OCI-LY1 (cell line): Measurements from ENCODE around the gene FBXO9.

Experiments used
- H2AFZ ChIP-seq: fragments of 200-600 bp; sonication (generic), shearing (Covaris generic); 2 replicates; pipeline ENCODE4 v1.6.0; 2014; ENCODE audit warnings: antibody characterized with exemption, mild to moderate bottlenecking, low read length
- H3F3A ChIP-seq: fragments of 200-600 bp; sonication (generic), shearing (Covaris generic); 2 replicates; pipeline ENCODE4 v1.6.0; 2014; ENCODE audit warnings: mild to moderate bottlenecking, antibody characterized with exemption, low read length, moderate library complexity; ENCODE audit not compliant: insufficient read depth
- H3K27ac ChIP-seq: fragments of 200-600 bp; sonication (generic); 2 replicates; pipeline ENCODE4 v1.5.1; 2014; ENCODE audit warnings: low read length, mixed run types, mild to moderate bottlenecking, low read depth; ENCODE audit not compliant: poor library complexity, severe bottlenecking
- H3K27me3 ChIP-seq: fragments of 200-600 bp; sonication (generic); 2 replicates; pipeline ENCODE4 v1.6.0; 2014; ENCODE audit warnings: antibody characterized with exemption, mild to moderate bottlenecking, low read length, moderate library complexity; ENCODE audit not compliant: insufficient read depth
- H3K36me3 ChIP-seq: fragments of 200-600 bp; sonication (generic); 2 replicates; pipeline ENCODE4 v1.6.1; 2014; ENCODE audit warnings: mild to moderate bottlenecking, antibody characterized with exemption, low read length, moderate library complexity, mixed read lengths; ENCODE audit not compliant: insufficient read depth
- H3K4me1 ChIP-seq: fragments of 200-600 bp; sonication (generic); 2 replicates; pipeline ENCODE4 v1.5.1; 2014; ENCODE audit warnings: mild to moderate bottlenecking, low read length, moderate library complexity; ENCODE audit not compliant: insufficient read depth, severe bottlenecking
- H3K4me2 ChIP-seq: fragments of 200-600 bp; sonication (generic), shearing (Covaris generic); 2 replicates; pipeline ENCODE4 v1.6.1; 2014; ENCODE audit warnings: low read length
- H3K4me3 ChIP-seq: fragments of 200-600 bp; sonication (generic); 2 replicates; pipeline ENCODE4 v1.5.1; 2014; ENCODE audit warnings: low read length, low read depth, mild to moderate bottlenecking, mixed read lengths; ENCODE audit not compliant: poor library complexity, severe bottlenecking
- H3K79me2 ChIP-seq: fragments of 200-600 bp; shearing (Covaris generic); 2 replicates; pipeline ENCODE4 v1.6.1; 2016; ENCODE audit warnings: mixed run types, low read length, mixed read lengths; ENCODE audit not compliant: insufficient read depth
- H3K9ac ChIP-seq: fragments of 200-600 bp; sonication (generic), shearing (Covaris generic); 2 replicates; pipeline ENCODE4 v1.6.1; 2014; ENCODE audit warnings: mild to moderate bottlenecking, low read length, mixed read lengths
- H3K9me2 ChIP-seq: fragments of 200-600 bp; sonication (generic), shearing (Covaris generic); 2 replicates; pipeline ENCODE4 v1.6.1; 2014; ENCODE audit warnings: low read depth, mild to moderate bottlenecking, low read length, mixed read lengths
- H3K9me3 ChIP-seq: fragments of 200-600 bp; shearing (Covaris generic); 2 replicates; pipeline ENCODE4 v1.6.1; 2014; ENCODE audit warnings: low read length, mixed read lengths
- H4K20me1 ChIP-seq: fragments of 200-600 bp; sonication (generic), shearing (Covaris generic); 2 replicates; pipeline ENCODE4 v1.6.0; 2016; ENCODE audit warnings: mild to moderate bottlenecking, low read length; ENCODE audit not compliant: insufficient read depth
- EZH2 ChIP-seq: fragments of 200-600 bp; sonication (generic), shearing (Covaris generic); IDR thresholded peaks from 2 replicates; pipeline ENCODE4 v1.8.0; 2017; ENCODE audit warnings: borderline replicate concordance, mixed run types, mild to moderate bottlenecking, antibody characterized with exemption, low read length, moderate library complexity, mixed read lengths
- TF ChIP-seq, protein P1 (sequence below): fragments of 200-600 bp; sonication (generic), shearing (Covaris generic); IDR thresholded peaks from 2 replicates; pipeline ENCODE4 v1.5.1; 2017; ENCODE audit warnings: mild to moderate bottlenecking, antibody characterized with exemption, low read length, moderate library complexity, mixed read lengths

The FBXO9 gene

DNA sequence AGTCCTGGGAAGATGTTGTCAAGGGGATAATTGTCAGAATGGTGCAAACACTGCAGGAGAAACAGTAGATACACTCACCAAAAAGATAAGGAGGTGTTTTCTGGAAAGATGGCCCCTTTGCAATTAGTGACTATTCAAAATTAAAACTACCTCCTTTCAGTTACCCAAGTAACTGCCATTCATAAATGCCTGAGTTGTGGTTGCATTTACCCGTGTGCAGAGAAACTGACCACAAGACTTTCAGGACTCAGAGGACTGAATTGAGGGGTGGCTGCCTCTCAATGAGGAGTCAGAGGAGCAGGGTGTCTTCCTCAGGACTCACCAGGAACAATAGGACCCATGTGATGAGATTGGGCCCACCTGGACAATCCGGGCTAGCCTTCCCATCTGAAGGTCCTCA is 44.4 kb downstream of the FBXO9 start:
- H3K9me3 ChIP-seq, result no peaks in the 10 kb centered on the region
- no peak overlapping the region for H3K27ac ChIP-seq
- H3K27me3 ChIP-seq, result no peaks in the 10 kb centered on the region
- no peaks in the 10 kb centered on the region for H3K4me1 ChIP-seq
- H3K4me3 ChIP-seq, result no peak overlapping the region
- no peak for TF ChIP-seq EZH2
- TF ChIP-seq, protein P1, sequence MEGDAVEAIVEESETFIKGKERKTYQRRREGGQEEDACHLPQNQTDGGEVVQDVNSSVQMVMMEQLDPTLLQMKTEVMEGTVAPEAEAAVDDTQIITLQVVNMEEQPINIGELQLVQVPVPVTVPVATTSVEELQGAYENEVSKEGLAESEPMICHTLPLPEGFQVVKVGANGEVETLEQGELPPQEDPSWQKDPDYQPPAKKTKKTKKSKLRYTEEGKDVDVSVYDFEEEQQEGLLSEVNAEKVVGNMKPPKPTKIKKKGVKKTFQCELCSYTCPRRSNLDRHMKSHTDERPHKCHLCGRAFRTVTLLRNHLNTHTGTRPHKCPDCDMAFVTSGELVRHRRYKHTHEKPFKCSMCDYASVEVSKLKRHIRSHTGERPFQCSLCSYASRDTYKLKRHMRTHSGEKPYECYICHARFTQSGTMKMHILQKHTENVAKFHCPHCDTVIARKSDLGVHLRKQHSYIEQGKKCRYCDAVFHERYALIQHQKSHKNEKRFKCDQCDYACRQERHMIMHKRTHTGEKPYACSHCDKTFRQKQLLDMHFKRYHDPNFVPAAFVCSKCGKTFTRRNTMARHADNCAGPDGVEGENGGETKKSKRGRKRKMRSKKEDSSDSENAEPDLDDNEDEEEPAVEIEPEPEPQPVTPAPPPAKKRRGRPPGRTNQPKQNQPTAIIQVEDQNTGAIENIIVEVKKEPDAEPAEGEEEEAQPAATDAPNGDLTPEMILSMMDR, result no peak
- H3F3A ChIP-seq, result no peaks in the 10 kb centered on the region
- no peak overlapping the region for H2AFZ ChIP-seq
- H3K4me2 ChIP-seq, result no peak overlapping the region
- H4K20me1 ChIP-seq, result no peaks in the 10 kb centered on the region
- no peaks in the 10 kb centered on the region for H3K79me2 ChIP-seq
- no peak overlapping the region for H3K9ac ChIP-seq
- no peaks in the 10 kb centered on the region for H3K9me2 ChIP-seq
- no peaks in the 10 kb centered on the region for H3K36me3 ChIP-seq

DNA sequence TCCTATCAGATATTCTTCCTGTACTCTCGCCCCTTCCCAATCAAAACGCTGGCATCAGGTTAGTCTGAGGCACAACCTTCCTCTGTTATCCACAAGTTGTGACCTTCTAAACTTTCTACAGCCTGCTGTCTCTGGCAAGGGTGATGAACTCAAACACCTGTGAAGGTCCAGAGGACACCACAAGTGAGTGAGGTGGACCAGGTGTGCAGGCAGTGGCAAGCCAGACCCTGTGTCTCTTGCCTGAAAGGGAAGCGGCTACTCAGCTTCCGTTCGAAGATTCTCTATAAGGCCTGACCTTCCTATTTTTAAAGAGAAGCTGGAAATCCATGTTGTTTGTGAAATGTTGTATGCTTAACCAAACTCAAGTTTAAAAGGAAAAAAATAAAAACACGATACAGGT is 46.7 kb downstream of the FBXO9 start:
- Histone ChIP-seq H3K27ac (no peak overlapping the region), H3K4me1 (no peaks in the 10 kb centered on the region), H3F3A (no peaks in the 10 kb centered on the region), H3K4me2 (no peak overlapping the region), H3K27me3 (no peaks in the 10 kb centered on the region), H3K79me2 (no peaks in the 10 kb centered on the region), H3K4me3 (no peak overlapping the region), H2AFZ (no peak overlapping the region), H3K36me3 (no peaks in the 10 kb centered on the region), H3K9ac (no peak overlapping the region), H3K9me2 (no peaks in the 10 kb centered on the region), H4K20me1 (no peaks in the 10 kb centered on the region), H3K9me3 (no peaks in the 10 kb centered on the region)
- TF ChIP-seq, protein P1, result no peak
- no peak for TF ChIP-seq EZH2

DNA sequence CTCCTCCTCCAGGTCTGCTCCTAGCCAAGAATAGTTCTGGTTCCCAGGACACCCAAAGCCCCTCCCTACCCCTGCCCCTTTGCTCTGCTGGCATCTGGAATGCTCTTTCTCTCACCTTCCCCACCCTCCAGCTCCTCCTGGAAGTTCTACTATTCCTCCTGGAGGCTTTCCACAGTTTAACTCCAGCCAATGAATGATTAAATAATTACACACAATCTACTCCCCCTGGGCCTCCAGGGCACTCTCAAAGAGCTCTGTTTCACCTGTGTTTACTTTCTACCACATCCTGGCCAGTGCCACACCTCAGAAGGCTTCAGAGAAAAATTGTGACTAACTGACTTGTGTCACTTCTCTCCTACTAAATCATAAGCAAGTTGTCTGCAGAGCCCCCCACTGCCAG is 47.2 kb downstream of the FBXO9 start:
- TF ChIP-seq EZH2, result no peak
- TF ChIP-seq, protein P1, result no peak
- Histone ChIP-seq H3K4me3 (no peak overlapping the region), H3K9me2 (no peaks in the 10 kb centered on the region), H3K4me2 (no peak overlapping the region), H2AFZ (no peak overlapping the region), H3K36me3 (no peaks in the 10 kb centered on the region), H3K27ac (no peak overlapping the region), H3K9ac (no peak overlapping the region), H3K9me3 (no peaks in the 10 kb centered on the region), H3K4me1 (no peaks in the 10 kb centered on the region), H3K79me2 (no peaks in the 10 kb centered on the region), H4K20me1 (no peaks in the 10 kb centered on the region), H3K27me3 (no peaks in the 10 kb centered on the region), H3F3A (no peaks in the 10 kb centered on the region)
